ENCODE measurements around the gene CHCHD3. TPM values are rescaled to one million over a fixed set of nuclear protein-coding genes. Genes with fewer than 3 reads are reported as not detected.

The CHCHD3 gene
- polyA plus RNA-seq, 1 donor (not counting 4 experiments of a cell fraction or from before 2014, with no cell fraction given) = 59.2 TPM

DNA sequence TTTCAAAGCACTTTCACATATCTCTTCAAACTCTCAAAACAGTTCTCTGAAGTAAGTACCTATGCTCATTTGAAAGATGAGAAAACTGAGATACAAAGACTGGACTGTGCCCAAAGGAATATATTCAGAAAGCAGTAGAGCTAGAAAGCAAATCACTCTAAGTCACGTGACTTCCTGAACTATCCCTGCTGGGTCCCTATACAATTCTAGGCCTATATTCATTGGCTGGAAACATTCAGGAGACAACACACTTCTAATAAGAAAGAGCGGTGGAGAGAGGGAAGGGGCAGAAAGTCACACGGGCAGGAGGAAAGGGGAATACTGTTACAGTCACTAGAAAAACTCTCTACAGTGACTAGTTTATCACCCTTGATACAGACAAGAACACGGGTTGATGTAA is 140.0 kb downstream of the CHCHD3 start:
- Histone ChIP-seq H2AFZ (ENCODE audit: control insufficient read depth, low read length) (no peak overlapping the region), H4K20me1 (ENCODE audit: control insufficient read depth, extremely low read depth, insufficient read depth, low read length) (no peaks in the 10 kb centered on the region), H3K9me1 (ENCODE audit: control insufficient read depth, extremely low read depth, insufficient read depth, low read length) (peaks cover 5% of the 10 kb centered on the region), H3K79me2 (ENCODE audit: control insufficient read depth, insufficient read depth, low read length) (no peaks in the 10 kb centered on the region), H3K36me3 (ENCODE audit: control insufficient read depth in 2 of 2, extremely low read depth in 1 of 2, insufficient read depth in 2 of 2, low read length in 2 of 2) (no peaks in the 10 kb centered on the region), H3K9me3 (ENCODE audit: control insufficient read depth, low read depth, low read length) (no peaks in the 10 kb centered on the region), H3K4me1 (ENCODE audit: control insufficient read depth, extremely low read depth, insufficient read depth, low read length) (no peaks in the 10 kb centered on the region), H3K9ac (ENCODE audit: control insufficient read depth, extremely low read depth, insufficient read depth, low read length) (no peak overlapping the region), H3K27ac (ENCODE audit: control insufficient read depth, insufficient read depth, low read length) (no peak overlapping the region), H3K4me2 (ENCODE audit: control insufficient read depth, extremely low read depth, insufficient read depth, low read depth, low read length) (no peak overlapping the region), H3K4me3 (ENCODE audit: control insufficient read depth in 2 of 3, extremely low read depth in 1 of 3, insufficient read depth in 2 of 3, low read depth in 1 of 3, low read length in 3 of 3) (no peak overlapping the region), H3K27me3 (ENCODE audit: control insufficient read depth, extremely low read depth, insufficient read depth, low read length) (no peaks in the 10 kb centered on the region)
- FAIRE-seq = no peak
- DNase-seq (ENCODE audit: low read depth, low spot score) = no peak
- dilution Hi-C loops (cut with MboI; ENCODE audit: extremely low pct_ligation_motif_present, low sequenced_read_pairs) = no loop called here
- TF ChIP-seq, protein P1, sequence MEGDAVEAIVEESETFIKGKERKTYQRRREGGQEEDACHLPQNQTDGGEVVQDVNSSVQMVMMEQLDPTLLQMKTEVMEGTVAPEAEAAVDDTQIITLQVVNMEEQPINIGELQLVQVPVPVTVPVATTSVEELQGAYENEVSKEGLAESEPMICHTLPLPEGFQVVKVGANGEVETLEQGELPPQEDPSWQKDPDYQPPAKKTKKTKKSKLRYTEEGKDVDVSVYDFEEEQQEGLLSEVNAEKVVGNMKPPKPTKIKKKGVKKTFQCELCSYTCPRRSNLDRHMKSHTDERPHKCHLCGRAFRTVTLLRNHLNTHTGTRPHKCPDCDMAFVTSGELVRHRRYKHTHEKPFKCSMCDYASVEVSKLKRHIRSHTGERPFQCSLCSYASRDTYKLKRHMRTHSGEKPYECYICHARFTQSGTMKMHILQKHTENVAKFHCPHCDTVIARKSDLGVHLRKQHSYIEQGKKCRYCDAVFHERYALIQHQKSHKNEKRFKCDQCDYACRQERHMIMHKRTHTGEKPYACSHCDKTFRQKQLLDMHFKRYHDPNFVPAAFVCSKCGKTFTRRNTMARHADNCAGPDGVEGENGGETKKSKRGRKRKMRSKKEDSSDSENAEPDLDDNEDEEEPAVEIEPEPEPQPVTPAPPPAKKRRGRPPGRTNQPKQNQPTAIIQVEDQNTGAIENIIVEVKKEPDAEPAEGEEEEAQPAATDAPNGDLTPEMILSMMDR (optimal IDR thresholded peaks at IDR 0.05 in 1 of 3, IDR thresholded peaks at IDR 0.05 in 1 of 3, conservative IDR thresholded peaks at IDR 0.05 in 1 of 3; ENCODE audit: extremely low read depth in 1 of 3, insufficient read depth in 2 of 3, low read length in 3 of 3) = no peak
- no peak for TF ChIP-seq EZH2 (IDR thresholded peaks at IDR 0.05; ENCODE audit: low read length)

DNA sequence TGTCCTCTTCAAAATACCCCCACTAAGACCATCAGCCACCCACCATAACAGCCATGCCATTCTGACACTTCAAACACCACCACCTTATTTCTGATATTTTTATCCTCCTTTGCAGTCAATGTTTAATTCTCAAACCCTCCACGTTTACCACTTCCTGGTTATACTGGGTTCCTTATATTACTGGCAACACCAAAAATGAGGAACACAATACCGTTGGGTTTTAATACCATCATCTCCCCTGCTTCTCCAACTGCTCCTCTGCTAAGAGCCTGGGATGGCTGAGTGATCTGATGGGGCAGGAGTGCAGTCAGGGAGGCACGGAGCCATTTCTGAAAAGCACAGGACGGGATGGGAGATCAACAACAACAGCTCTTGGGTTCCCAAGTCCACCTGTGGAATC is 140.5 kb downstream of the CHCHD3 start:
- H3K4me2 ChIP-seq (ENCODE audit: control insufficient read depth, extremely low read depth, insufficient read depth, low read depth, low read length) = no peak overlapping the region
- H3K36me3 ChIP-seq (ENCODE audit: control insufficient read depth in 2 of 2, extremely low read depth in 1 of 2, insufficient read depth in 2 of 2, low read length in 2 of 2) = no peaks in the 10 kb centered on the region
- dilution Hi-C loops (cut with MboI; ENCODE audit: extremely low pct_ligation_motif_present, low sequenced_read_pairs) = no loop called here
- no peak overlapping the region for H3K9ac ChIP-seq (ENCODE audit: control insufficient read depth, extremely low read depth, insufficient read depth, low read length)
- H3K27me3 ChIP-seq (ENCODE audit: control insufficient read depth, extremely low read depth, insufficient read depth, low read length) = no peaks in the 10 kb centered on the region
- TF ChIP-seq, protein P1 (optimal IDR thresholded peaks at IDR 0.05 in 1 of 3, IDR thresholded peaks at IDR 0.05 in 1 of 3, conservative IDR thresholded peaks at IDR 0.05 in 1 of 3; ENCODE audit: extremely low read depth in 1 of 3, insufficient read depth in 2 of 3, low read length in 3 of 3) = no peak
- TF ChIP-seq EZH2 (IDR thresholded peaks at IDR 0.05; ENCODE audit: low read length) = no peak
- H3K9me1 ChIP-seq (ENCODE audit: control insufficient read depth, extremely low read depth, insufficient read depth, low read length) = peaks cover 5% of the 10 kb centered on the region
- H3K9me3 ChIP-seq (ENCODE audit: control insufficient read depth, low read depth, low read length) = no peaks in the 10 kb centered on the region
- H3K4me1 ChIP-seq (ENCODE audit: control insufficient read depth, extremely low read depth, insufficient read depth, low read length) = no peaks in the 10 kb centered on the region
- H3K4me3 ChIP-seq (ENCODE audit: control insufficient read depth in 2 of 3, extremely low read depth in 1 of 3, insufficient read depth in 2 of 3, low read depth in 1 of 3, low read length in 3 of 3) = no peak overlapping the region
- H4K20me1 ChIP-seq (ENCODE audit: control insufficient read depth, extremely low read depth, insufficient read depth, low read length) = no peaks in the 10 kb centered on the region
- FAIRE-seq (peak; percentile 17), DNase-seq (ENCODE audit: low read depth, low spot score) (no peak)
- H3K79me2 ChIP-seq (ENCODE audit: control insufficient read depth, insufficient read depth, low read length) = no peaks in the 10 kb centered on the region
- H3K27ac ChIP-seq (ENCODE audit: control insufficient read depth, insufficient read depth, low read length) = no peak overlapping the region
- no peak overlapping the region for H2AFZ ChIP-seq (ENCODE audit: control insufficient read depth, low read length)
